IMR-90 (cell line): Measurements from ENCODE around the gene ZNF423. TPM values are rescaled to one million over a fixed set of nuclear protein-coding genes. Genes with fewer than 3 reads are reported as not detected.

Experiments used
- ATAC-seq: fragments of 200-7000 bp; cut with Tn5 transposase; 2 replicates; pipeline ENCODE4 v1.9.1; 2020; ENCODE audit warnings: low read depth, mild to moderate bottlenecking, moderate library complexity
- BruUV-seq: library from RNA; stranded (reverse); fragments of 400-500 nt; replicated peaks from 2 replicates; lab custom pipeline; 2021; lab: Mats Ljungman, UMichigan
- CTCF ChIA-PET: fragments of 300-600 bp; formaldehyde crosslinking; extraction: SDS; loops from one replicate; lab custom pipeline; 2021; ENCODE audit warnings: antibody characterized with exemption; lab: Yijun Ruan, JAX
- POLR2A ChIA-PET: fragments of 300-600 bp; sonication (Branson Sonifier 250); formaldehyde crosslinking; loops from one replicate; lab custom pipeline; 2022; ENCODE audit warnings: antibody characterized with exemption; ENCODE audit not compliant: unreplicated experiment; lab: Charles Lee
- DNase-seq: peaks from one replicate; pipeline ENCODE4 v3.0.0; 2013
- H2AFZ ChIP-seq: replicated peaks from 2 replicates; pipeline ENCODE3; 2013; ENCODE audit warnings: low read length, mild to moderate bottlenecking; ENCODE audit not compliant: poor library complexity
- H2AK5ac ChIP-seq: 2 replicates; pipeline ENCODE4 v1.6.1; 2013; ENCODE audit warnings: low read depth, low read length, inconsistent platforms
- H2AK9ac ChIP-seq: replicated peaks from 2 replicates; pipeline ENCODE3; 2013; ENCODE audit warnings: mild to moderate bottlenecking, low read depth, low read length, moderate library complexity; ENCODE audit not compliant: poor library complexity
- H2BK120ac ChIP-seq: 2 replicates; pipeline ENCODE4 v1.6.1; 2013; ENCODE audit warnings: low read depth, low read length, inconsistent platforms
- H2BK15ac ChIP-seq: 3 replicates; pipeline ENCODE4 v1.6.1; 2013; ENCODE audit warnings: low read depth, low read length, inconsistent platforms
- H2BK20ac ChIP-seq: 2 replicates; pipeline ENCODE4 v1.6.1; 2013; ENCODE audit warnings: low read depth, mild to moderate bottlenecking, inconsistent platforms, low read length, moderate library complexity
- H2BK5ac ChIP-seq: 2 replicates; pipeline ENCODE4 v1.6.1; 2013; ENCODE audit warnings: mild to moderate bottlenecking, low read depth, low read length, inconsistent platforms; ENCODE audit not compliant: poor library complexity, severe bottlenecking
- H3K14ac ChIP-seq: replicated peaks from 2 replicates; pipeline ENCODE4 v1.6.1; 2013; ENCODE audit warnings: low read depth, low read length, inconsistent platforms
- H3K18ac ChIP-seq: 2 replicates; pipeline ENCODE4 v1.6.1; 2013; ENCODE audit warnings: low read depth, low read length, control low read depth
- H3K23ac ChIP-seq: 2 replicates; pipeline ENCODE4 v1.6.1; 2013; ENCODE audit warnings: low read depth, low read length, inconsistent platforms
- H3K27ac ChIP-seq: 2 replicates; pipeline ENCODE4 v1.5.1; 2013; ENCODE audit warnings: mild to moderate bottlenecking, control low read depth, low read length; ENCODE audit not compliant: insufficient read depth
- H3K27me3 ChIP-seq: 2 replicates; pipeline ENCODE4 v1.6.1; 2013; ENCODE audit warnings: low read length; ENCODE audit not compliant: control insufficient read depth, insufficient read depth
- H3K36me3 ChIP-seq: 2 replicates; pipeline ENCODE4 v1.6.1; 2013; ENCODE audit warnings: low read length, mixed read lengths; ENCODE audit not compliant: control insufficient read depth, insufficient read depth
- H3K4ac ChIP-seq: 2 replicates; pipeline ENCODE4 v1.6.1; 2013; ENCODE audit warnings: low read depth, low read length, inconsistent platforms
- H3K4me1 ChIP-seq: 2 replicates; pipeline ENCODE4 v1.6.1; 2013; ENCODE audit warnings: low read length, mixed read lengths; ENCODE audit not compliant: control insufficient read depth, insufficient read depth
- H3K4me2 ChIP-seq: 2 replicates; pipeline ENCODE4 v1.6.1; 2013; ENCODE audit warnings: low read depth, mild to moderate bottlenecking, control low read depth, low read length, moderate library complexity
- H3K4me3 ChIP-seq: 2 replicates; pipeline ENCODE4 v1.5.1; 2013; ENCODE audit warnings: low read depth, mild to moderate bottlenecking, control low read depth, low read length, moderate library complexity; ENCODE audit not compliant: insufficient read depth
- H3K56ac ChIP-seq: 2 replicates; pipeline ENCODE4 v1.6.1; 2013; ENCODE audit warnings: low read length, inconsistent platforms; ENCODE audit not compliant: insufficient read depth; ENCODE audit errors: extremely low read depth
- H3K79me1 ChIP-seq, 2 experiments: 2 replicates each; pipeline ENCODE4 v1.6.1; 2013; ENCODE audit warnings: low read length in 2 of 2, inconsistent platforms in 1 of 2, low read depth in 1 of 2
- H3K9ac ChIP-seq: 2 replicates; pipeline ENCODE4 v1.6.1; 2013; ENCODE audit warnings: low read depth, low read length, control low read depth
- H3K9me1 ChIP-seq: 2 replicates; pipeline ENCODE4 v1.6.1; 2013; ENCODE audit warnings: low read length, inconsistent platforms; ENCODE audit not compliant: insufficient read depth
- H3K9me3 ChIP-seq: 2 replicates; pipeline ENCODE4 v1.6.1; 2013; ENCODE audit warnings: low read length; ENCODE audit not compliant: control insufficient read depth, insufficient read depth
- H4K20me1 ChIP-seq: 2 replicates; pipeline ENCODE4 v1.6.1; 2013; ENCODE audit warnings: low read length, inconsistent platforms; ENCODE audit not compliant: insufficient read depth
- H4K5ac ChIP-seq: 2 replicates; pipeline ENCODE4 v1.6.1; 2013; ENCODE audit warnings: mild to moderate bottlenecking, low read depth, low read length, control low read depth
- H4K8ac ChIP-seq, 2 experiments: 2 replicates each; pipeline ENCODE4 v1.6.1; 2013; ENCODE audit warnings: low read depth in 2 of 2, low read length in 2 of 2, control low read depth in 1 of 2, inconsistent platforms in 1 of 2
- H4K91ac ChIP-seq: 2 replicates; pipeline ENCODE4 v1.6.1; 2013; ENCODE audit warnings: low read depth, low read length, inconsistent platforms; ENCODE audit not compliant: insufficient read depth
- BHLHE40 ChIP-seq: fragments of 150-350 bp; IDR thresholded peaks from 2 replicates; pipeline ENCODE4 v1.6.1; 2016; ENCODE audit warnings: mild to moderate bottlenecking, low read depth, low read length
- CEBPB ChIP-seq: IDR thresholded peaks from 2 replicates; pipeline ENCODE4 v1.6.1; 2012; ENCODE audit warnings: low read depth, low read length, improper control_type of control experiment
- CHD1 ChIP-seq: IDR thresholded peaks from 2 replicates; pipeline ENCODE4 v1.6.1; 2012; ENCODE audit warnings: low read depth, low read length, improper control_type of control experiment
- FOS ChIP-seq: fragments of 150-350 bp; IDR thresholded peaks from 2 replicates; pipeline ENCODE4 v1.6.1; 2016; ENCODE audit warnings: low read depth, low read length
- MAFK ChIP-seq: IDR thresholded peaks from 2 replicates; pipeline ENCODE4 v1.6.1; 2012; ENCODE audit warnings: low read depth, low read length, improper control_type of control experiment
- MAZ ChIP-seq: IDR thresholded peaks from 2 replicates; pipeline ENCODE4 v1.6.1; 2012; ENCODE audit warnings: low read depth, mild to moderate bottlenecking, low read length, improper control_type of control experiment, moderate library complexity, borderline replicate concordance
- MXI1 ChIP-seq: IDR thresholded peaks from 2 replicates; pipeline ENCODE4 v1.6.1; 2012; ENCODE audit warnings: low read depth, mild to moderate bottlenecking, low read length, moderate library complexity, borderline replicate concordance
- NFE2L2 ChIP-seq: fragments of 150-350 bp; IDR thresholded peaks from 2 replicates; pipeline ENCODE4 v1.6.1; 2016; ENCODE audit warnings: low read depth, mild to moderate bottlenecking, low read length
- POLR2A ChIP-seq: IDR thresholded peaks from 2 replicates; pipeline ENCODE4 v1.6.1; 2012; ENCODE audit warnings: mild to moderate bottlenecking, low read depth, low read length
- RAD21 ChIP-seq: IDR thresholded peaks from 2 replicates; pipeline ENCODE4 v1.6.1; 2012; ENCODE audit warnings: low read length, improper control_type of control experiment
- RCOR1 ChIP-seq: IDR thresholded peaks from 2 replicates; pipeline ENCODE4 v1.6.1; 2012; ENCODE audit warnings: mild to moderate bottlenecking, low read length, improper control_type of control experiment; ENCODE audit not compliant: insufficient replicate concordance
- RFX5 ChIP-seq: IDR thresholded peaks from 2 replicates; pipeline ENCODE4 v1.8.0; 2012; ENCODE audit warnings: low read depth, mild to moderate bottlenecking, low read length, moderate library complexity
- SMC3 ChIP-seq: fragments of 150-350 bp; IDR thresholded peaks from 2 replicates; pipeline ENCODE4 v1.6.1; 2016; ENCODE audit warnings: low read depth, mild to moderate bottlenecking, antibody characterized with exemption, low read length, moderate library complexity
- WGBS, 2 experiments: methylation state at CpG; one replicate each; pipeline versions ENCODE4 v1.1.5 to v1.1.7; 2013; ENCODE audit warnings: missing lambda C conversion rate in 2 of 2; ENCODE audit not compliant: insufficient read length in 1 of 2; ENCODE audit errors: extremely low coverage in 2 of 2; 5-methylcytosine and 5-hydroxymethylcytosine counted together
- dilution Hi-C: fragments of 300-500 bp; cut with HindIII; formaldehyde crosslinking; loops from one replicate; pipeline ENCODE4 v1.14.3; 2018; ENCODE audit warnings: low sequenced_read_pairs; ENCODE audit not compliant: unreplicated experiment
- in situ Hi-C: fragments of 300-500 bp; cut with MboI; formaldehyde crosslinking; loops from 3 replicates; pipeline ENCODE4 v1.14.3; 2019; ENCODE audit warnings: low sequenced_read_pairs, inconsistent platforms, mixed read lengths
- intact Hi-C: fragments of 100-400 bp; cut with micrococcal nuclease; formaldehyde crosslinking; loops from 2 replicates; pipeline ENCODE4 v1.10.0; 2022
- polyA plus RNA-seq, 3 experiments: library from polyadenylated mRNA; depleted of rRNA; stranded (reverse); fragments of >200 nt; gene quantifications; 2 replicates each; pipeline ENCODE4 v1.2.3, GENCODE V29; 2012; ENCODE audit warnings: low replicate concordance in 1 of 3
- total RNA-seq: library from RNA; depleted of rRNA; stranded (reverse); fragments of >200 nt; gene quantifications from 2 replicates; pipeline ENCODE4 v1.2.3, GENCODE V29; 2012
- TF ChIP-seq, protein P1 (sequence below): fragments of 150-350 bp; IDR thresholded peaks from 2 replicates; pipeline ENCODE4 v1.6.1; 2017; ENCODE audit warnings: mild to moderate bottlenecking, antibody characterized with exemption, low read length, low read depth
- TF ChIP-seq, protein P2 (sequence below): fragments of 150-350 bp; IDR thresholded peaks from 2 replicates; pipeline ENCODE4 v1.6.1; 2016; ENCODE audit warnings: low read depth, mild to moderate bottlenecking, low read length, moderate library complexity, borderline replicate concordance
- TF ChIP-seq, protein P3 (sequence below): conservative IDR thresholded peaks from 2 replicates; pipeline ENCODE4 v1.5.1; 2012; ENCODE audit warnings: mild to moderate bottlenecking, low read depth, low read length, improper control_type of control experiment

ZNF423 gene
- total and polyA plus RNA-seq, 2 of the 4 experiments (the other 2 are of a cell fraction) = under 0.01 to 0.10 TPM

DNA sequence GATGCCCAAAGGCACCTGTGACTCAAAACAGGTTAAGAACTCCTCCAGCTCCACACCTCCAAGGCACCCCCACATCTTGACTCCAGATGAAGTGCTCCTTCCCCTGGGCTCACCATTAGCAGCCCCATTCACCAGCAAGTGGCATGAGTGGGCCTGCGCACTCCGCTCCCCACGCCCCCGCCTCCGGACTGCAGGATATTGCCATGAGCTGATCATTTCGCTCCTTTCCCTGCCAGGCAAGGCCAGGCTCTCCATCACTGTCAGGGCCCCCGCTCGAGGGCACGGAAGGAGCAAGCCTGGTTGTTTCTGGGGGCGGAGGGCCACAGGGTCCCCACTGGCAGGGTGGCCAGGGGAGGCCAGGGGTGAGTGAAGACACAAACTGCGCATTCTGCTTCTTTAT, 69.9 kb downstream of the ZNF423 start:
- H3K4me1 ChIP-seq = no peaks in the 10 kb centered on the region
- H3K23ac ChIP-seq = no peak overlapping the region
- no peak overlapping the region for H3K4me2 ChIP-seq
- H3K36me3 ChIP-seq = no peaks in the 10 kb centered on the region
- no peaks in the 10 kb centered on the region for H3K9me3 ChIP-seq
- H3K14ac ChIP-seq = no peak overlapping the region
- no peaks in the 10 kb centered on the region for H3K79me1 ChIP-seq
- in situ Hi-C loops (no loop called here), dilution Hi-C loops (no loop called here), intact Hi-C loops (no loop called here)
- H2BK120ac ChIP-seq = no peak overlapping the region
- H4K91ac ChIP-seq = no peak overlapping the region
- no peak overlapping the region for H2BK5ac ChIP-seq
- peaks cover 1% of the 10 kb centered on the region; the same call in 1 of the 2 replicates for H3K27me3 ChIP-seq
- H2AFZ ChIP-seq = no peak overlapping the region
- no peak overlapping the region for H3K56ac ChIP-seq
- POLR2A ChIA-PET = no interaction called here
- no peak overlapping the region for H2BK20ac ChIP-seq
- ATAC-seq (no peak), DNase-seq (no peak)
- H2AK9ac ChIP-seq = no peak overlapping the region
- H2AK5ac ChIP-seq = no peak overlapping the region
- no CpG with 5 or more reads among the region's 11 CpGs for WGBS, 2 experiments
- no peak overlapping the region for H3K9ac ChIP-seq
- H3K9me1 ChIP-seq = no peaks in the 10 kb centered on the region
- CTCF ChIA-PET = no interaction called here
- H3K4me3 ChIP-seq = no peak overlapping the region
- no peaks in the 10 kb centered on the region for H4K20me1 ChIP-seq
- no peak overlapping the region for H3K27ac ChIP-seq
- H3K4ac ChIP-seq = no peak overlapping the region
- no peak overlapping the region for H3K18ac ChIP-seq
- no peak overlapping the region for H2BK15ac ChIP-seq
- H4K5ac ChIP-seq = no peak overlapping the region
- H4K8ac ChIP-seq = no peak overlapping the region
- no peak for TF ChIP-seq RCOR1
- no peak for TF ChIP-seq SMC3
- TF ChIP-seq FOS = no peak
- TF ChIP-seq MAZ = no peak
- TF ChIP-seq, protein P1, sequence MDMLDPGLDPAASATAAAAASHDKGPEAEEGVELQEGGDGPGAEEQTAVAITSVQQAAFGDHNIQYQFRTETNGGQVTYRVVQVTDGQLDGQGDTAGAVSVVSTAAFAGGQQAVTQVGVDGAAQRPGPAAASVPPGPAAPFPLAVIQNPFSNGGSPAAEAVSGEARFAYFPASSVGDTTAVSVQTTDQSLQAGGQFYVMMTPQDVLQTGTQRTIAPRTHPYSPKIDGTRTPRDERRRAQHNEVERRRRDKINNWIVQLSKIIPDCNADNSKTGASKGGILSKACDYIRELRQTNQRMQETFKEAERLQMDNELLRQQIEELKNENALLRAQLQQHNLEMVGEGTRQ = no peak
- no peak for TF ChIP-seq RAD21
- TF ChIP-seq CHD1 = no peak
- no peak for TF ChIP-seq MXI1
- TF ChIP-seq CEBPB = no peak
- TF ChIP-seq, protein P2, sequence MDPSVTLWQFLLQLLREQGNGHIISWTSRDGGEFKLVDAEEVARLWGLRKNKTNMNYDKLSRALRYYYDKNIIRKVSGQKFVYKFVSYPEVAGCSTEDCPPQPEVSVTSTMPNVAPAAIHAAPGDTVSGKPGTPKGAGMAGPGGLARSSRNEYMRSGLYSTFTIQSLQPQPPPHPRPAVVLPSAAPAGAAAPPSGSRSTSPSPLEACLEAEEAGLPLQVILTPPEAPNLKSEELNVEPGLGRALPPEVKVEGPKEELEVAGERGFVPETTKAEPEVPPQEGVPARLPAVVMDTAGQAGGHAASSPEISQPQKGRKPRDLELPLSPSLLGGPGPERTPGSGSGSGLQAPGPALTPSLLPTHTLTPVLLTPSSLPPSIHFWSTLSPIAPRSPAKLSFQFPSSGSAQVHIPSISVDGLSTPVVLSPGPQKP = no peak
- TF ChIP-seq RFX5 = no peak
- TF ChIP-seq NFE2L2 = no peak
- no peak for TF ChIP-seq MAFK
- TF ChIP-seq BHLHE40 = no peak
- no peak for TF ChIP-seq POLR2A
- TF ChIP-seq, protein P3, sequence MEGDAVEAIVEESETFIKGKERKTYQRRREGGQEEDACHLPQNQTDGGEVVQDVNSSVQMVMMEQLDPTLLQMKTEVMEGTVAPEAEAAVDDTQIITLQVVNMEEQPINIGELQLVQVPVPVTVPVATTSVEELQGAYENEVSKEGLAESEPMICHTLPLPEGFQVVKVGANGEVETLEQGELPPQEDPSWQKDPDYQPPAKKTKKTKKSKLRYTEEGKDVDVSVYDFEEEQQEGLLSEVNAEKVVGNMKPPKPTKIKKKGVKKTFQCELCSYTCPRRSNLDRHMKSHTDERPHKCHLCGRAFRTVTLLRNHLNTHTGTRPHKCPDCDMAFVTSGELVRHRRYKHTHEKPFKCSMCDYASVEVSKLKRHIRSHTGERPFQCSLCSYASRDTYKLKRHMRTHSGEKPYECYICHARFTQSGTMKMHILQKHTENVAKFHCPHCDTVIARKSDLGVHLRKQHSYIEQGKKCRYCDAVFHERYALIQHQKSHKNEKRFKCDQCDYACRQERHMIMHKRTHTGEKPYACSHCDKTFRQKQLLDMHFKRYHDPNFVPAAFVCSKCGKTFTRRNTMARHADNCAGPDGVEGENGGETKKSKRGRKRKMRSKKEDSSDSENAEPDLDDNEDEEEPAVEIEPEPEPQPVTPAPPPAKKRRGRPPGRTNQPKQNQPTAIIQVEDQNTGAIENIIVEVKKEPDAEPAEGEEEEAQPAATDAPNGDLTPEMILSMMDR = no peak
- no TSS peak for BruUV-seq
